GM18511 (cell line): ENCODE results near the gene XAF1.
"Not testable (repeated sequence)": the region's sequence is repeated elsewhere in the genome, so short reads cannot be mapped to it uniquely, and the experiment has no call there.

Source experiments
- ATAC-seq: cut with Tn5 transposase; IDR thresholded peaks from one replicate; pipeline ENCODE4 v1.9.1; 2021; ENCODE audit warnings: mild to moderate bottlenecking, moderate library complexity; ENCODE audit not compliant: unreplicated experiment

XAF1 gene

DNA sequence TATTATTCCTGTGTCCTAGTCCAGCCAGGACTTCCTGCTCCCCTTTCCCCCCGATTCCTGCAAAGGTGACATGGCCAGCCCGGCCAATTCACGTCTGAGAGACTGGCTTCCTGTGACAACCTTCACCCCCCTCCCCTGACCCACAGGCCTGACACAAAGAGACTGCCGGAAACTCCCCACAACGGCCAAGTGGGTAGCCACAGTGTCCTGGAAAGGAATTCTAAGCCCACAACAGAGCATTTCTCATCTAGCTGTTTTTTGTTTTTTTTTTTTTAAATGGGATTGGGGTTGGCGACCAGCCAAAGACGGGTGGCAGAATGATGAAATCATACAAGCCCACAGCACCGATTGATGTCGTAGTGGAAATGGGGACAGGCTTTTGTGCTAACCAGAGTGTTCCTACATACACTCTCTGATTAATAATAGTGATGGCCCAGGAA, 2.8 kb upstream of the XAF1 start:
- ATAC-seq = no peak

DNA sequence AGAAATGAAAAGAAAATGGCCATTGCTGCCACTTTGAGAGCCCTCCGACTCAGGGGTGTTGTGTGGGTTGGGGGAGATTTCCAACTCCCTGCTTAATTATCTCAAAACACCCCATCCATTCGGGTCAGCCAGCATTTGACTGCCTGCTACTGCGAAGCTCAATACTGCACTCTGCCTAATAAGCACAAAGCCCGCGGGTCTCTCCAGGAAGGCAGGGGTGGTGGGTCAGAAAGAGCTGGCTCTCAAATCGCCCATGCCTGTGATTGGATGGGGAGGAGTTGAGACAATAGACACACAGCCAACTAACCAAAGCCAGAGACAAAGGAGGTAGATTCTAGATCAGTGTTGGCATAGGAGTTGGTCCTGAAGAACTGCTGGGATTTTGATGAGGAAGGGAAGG, 2.3 kb upstream of the XAF1 start:
- no peak for ATAC-seq

DNA sequence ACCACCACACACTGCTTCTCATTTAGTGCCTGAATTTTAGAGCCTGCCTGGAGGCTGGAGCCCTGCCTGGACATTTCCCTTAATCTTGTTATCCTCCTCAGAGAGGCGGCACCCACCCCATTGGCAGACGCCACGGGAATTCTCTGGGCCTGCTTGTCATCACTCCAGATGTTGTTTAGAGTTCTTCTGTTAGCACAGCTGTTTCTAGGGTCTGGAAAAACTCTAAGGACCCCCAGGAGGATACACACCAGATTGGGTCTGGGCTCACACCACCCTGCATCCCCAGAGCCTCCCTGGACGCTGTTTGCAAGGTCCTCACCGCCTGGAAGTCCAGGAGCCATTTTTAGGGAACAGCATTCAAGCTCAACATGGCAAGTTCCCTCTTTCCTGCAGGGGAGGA, 565 bp upstream of the XAF1 start:
- ATAC-seq = no peak

DNA sequence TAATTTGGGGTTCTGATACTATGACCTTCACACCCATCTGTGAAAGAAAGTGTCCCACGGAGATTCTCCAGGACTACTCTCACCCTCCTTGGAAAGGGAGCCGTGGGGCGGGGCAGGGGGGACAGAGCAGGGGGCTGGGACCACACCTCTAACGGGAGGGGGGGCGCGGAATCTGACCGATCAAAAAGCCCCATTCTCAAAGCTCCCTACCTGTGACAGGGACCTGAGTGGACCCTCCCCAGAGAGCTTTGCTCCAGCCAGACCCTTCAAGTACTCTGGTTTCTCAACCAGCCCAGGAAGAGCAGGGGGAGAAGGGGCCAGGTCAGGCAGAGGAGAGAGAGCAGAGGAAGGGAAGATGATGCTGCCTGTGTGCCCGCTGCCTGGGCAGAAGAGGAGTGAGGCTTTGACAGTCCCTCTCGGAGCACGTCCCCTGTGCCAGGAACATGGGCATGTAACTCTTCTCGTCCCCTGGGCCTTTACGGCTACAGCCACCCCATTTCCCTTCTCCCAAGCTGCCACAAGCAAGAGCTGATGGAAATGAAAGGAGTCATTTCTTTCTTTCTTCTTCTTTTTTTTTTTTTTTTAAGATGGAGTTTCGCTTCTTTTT, 682 bp downstream of the XAF1 start:
- no peak for ATAC-seq

DNA sequence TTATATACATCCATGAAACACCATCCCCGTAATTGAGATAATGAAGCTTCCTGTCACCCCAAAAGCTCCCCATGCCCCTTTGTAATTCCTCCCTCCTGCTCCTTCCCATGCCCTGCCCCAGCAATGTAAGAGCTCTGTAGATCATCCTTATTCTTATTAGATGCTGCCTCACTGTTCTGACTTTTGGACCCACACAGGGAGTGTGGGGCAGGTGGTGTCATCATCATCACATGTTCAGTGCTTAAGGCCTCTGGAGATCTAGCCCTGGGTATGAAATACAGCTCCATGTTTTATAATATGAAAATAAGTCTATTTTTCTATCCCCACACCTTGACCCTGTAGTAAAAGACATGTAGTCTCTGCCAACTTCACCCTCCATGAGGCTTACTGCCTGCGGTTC, 1.9 kb downstream of the XAF1 start:
- no peak for ATAC-seq

DNA sequence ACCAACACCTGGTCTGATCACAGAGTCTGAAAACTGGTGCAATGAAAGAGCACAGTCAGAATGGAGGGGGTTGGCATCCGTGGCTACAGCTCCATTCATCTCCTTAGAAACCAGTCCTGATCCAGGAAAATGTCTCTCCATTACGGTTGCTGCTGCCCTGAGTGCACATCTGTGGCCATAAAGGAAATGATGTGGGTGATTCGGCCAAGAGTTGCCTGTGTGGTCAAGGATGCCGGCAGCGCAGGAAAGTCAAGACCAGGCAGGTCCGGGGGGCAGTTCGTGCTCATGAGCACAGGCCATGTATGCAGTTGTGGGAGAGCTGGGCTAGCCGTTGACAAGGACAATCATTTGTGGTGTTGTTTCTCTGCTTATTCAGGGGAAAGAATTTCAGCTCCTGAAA, 5.9 kb downstream of the XAF1 start:
- no peak for ATAC-seq

DNA sequence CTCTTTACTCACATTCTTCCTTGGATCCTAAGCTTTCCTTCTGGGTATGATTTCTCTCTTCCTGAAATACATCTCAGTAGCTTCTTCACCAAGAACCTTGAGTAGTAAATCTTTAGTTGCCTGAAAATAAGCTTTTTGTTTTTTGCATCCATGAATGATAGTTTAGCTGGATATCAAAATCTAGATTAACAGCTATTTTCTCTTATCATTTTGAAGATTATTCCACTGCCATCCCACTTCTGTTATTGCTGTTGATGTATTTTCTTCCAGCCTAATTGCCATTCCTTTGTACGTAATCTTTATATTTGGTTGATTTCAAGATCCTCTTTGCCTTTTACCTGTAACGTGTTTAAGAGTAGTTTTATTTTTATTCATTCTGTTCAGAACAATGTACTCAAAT, 12.6 kb downstream of the XAF1 start:
- no peak for ATAC-seq

DNA sequence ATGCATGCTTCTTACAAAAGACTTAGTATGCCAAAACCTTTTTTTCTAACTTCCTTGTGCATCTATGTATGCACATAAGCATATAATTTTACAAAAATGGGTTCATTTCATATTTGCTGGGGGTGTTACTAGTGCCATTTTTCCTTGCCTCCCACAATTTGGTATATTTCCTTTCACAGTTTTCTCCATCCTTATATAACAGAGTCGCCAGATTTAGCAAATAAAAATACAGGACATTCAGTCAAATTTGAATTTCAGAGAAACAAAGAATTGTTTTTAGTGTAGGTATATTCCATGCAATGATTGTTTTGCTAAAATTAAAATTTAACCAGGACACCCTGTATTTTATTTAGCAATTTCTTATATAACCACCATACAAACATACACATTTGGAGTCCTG, 16.2 kb downstream of the XAF1 start:
- ATAC-seq = no peak

DNA sequence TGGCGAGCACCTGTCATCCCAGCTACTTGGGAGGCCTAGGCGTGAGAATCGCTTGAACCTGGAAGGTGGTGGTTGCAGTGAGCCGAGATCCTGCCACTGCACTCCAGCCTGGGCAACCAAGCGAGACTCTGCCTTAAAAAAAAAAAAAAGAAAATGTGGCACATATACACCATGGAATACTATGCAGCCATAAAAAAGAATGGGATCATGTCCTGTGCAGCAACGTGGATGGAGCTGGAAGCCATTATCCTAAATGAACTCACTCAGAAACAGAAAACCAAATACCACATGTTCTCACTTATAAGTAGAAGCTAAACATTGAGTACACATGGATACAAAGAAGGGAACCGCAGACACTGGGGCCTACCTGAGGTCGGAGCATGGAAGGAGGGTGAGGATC, 19.1 kb downstream of the XAF1 start:
- not testable (repeated sequence) for ATAC-seq

DNA sequence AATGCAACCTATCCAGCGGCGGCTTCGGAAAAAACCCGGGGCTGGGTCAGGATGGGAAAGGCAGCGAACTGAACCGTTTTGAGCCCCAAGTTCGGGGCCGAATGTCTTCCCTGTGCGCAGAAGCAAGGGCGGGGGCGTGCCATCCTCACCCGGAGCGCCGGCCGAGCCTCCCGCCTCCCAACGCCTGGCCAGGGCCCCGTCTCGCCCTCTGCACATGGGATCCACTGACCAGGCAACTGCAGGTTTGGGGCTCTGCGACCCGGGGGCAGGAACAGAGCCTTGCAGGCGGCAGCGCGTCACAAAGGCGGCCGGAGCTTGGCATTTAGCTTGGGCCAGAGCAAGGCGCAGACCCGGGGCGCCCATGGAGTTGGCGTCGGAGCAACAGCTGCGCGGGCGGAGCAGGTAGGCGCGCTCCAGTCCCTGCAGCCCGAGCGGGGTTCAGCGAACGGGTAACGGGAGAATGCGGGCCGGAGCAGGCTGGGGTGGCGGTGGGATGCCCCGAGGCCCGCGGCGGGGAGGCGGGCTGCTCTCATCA, 20.1 kb downstream of the XAF1 start, which contains the start of gene FBXO39:
Gene FBXO39, plus strand, starts transcription at position 345 of the 535 bp plus-strand sequence. CDS start 3,654 bp downstream, outside the sequence.
- ATAC-seq = no peak

DNA sequence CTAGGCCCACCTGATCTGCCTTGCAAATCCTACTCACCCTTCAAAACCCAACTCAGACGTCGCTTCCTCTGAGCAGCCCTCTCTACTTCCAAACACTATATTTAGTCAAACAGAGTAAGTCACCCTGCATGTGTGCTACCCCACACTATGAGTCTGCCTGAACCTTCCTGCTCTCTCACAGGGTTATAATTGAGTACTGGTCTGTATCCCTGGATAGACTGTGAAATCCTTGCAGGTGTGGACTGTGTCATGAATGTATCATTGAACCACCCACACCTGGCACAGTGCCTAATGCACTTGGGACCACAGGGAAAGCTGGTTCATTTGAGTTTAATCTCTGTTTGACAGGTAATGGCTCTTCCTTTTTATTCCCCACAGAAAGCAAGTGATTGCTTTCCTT, 23.6 kb downstream of the XAF1 start:
- ATAC-seq = no peak

DNA sequence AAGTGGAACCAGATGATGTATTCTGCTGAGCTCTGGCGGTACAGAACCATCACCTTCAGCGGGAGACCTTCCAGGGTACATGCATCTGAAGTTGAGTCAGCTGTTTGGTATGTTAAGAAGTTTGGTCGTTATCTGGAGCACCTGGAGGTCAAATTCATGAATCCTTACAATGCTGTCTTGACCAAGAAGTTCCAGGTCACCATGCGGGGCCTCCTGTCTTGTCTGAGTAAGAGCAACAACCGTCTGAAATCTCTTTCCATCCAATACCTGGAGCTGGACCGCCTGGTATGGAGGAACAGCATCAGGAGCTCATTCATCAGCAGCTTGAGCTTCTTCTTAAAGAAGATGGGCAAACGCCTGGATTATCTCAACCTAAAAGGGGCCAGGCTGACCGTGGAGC, 24.2 kb downstream of the XAF1 start:
- ATAC-seq = no peak

DNA sequence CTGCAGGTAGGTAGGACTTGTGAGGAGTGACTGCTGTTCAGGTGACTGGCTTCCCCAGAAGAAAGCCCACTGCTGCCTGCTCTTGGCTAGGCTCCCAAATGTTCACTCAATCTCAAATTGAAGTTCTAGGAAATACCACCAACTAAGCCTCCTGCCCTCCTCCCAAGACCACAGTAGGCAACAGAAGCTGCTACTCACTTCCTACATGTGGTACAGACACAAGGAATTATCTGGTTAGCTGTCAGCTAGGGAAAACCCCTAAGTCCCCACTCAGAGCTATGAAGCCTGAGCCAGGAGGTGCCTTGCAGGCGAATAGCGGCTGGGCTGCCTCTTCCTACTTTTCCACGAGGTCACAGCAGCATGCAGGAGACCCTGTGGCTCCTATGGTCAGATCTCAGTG, 25.0 kb downstream of the XAF1 start:
- no peak for ATAC-seq

DNA sequence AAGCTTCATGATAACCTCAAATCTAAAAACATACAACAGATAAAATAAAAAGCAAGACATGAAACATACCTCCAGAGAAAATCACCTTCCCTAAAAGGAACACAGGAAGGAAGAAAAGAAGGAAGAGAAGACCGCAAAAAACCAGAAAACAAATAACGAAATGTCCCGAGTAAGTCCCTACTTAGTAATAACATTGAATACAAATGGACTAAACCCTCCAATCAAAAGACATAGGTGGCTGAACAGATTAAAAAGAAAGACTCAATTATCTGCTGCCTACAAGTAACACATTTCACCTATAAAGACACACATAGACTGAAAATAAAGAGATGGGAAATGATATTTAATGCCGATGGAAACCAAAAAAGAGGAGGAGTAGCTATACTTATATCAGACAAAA, 26.4 kb downstream of the XAF1 start:
- ATAC-seq = no peak

DNA sequence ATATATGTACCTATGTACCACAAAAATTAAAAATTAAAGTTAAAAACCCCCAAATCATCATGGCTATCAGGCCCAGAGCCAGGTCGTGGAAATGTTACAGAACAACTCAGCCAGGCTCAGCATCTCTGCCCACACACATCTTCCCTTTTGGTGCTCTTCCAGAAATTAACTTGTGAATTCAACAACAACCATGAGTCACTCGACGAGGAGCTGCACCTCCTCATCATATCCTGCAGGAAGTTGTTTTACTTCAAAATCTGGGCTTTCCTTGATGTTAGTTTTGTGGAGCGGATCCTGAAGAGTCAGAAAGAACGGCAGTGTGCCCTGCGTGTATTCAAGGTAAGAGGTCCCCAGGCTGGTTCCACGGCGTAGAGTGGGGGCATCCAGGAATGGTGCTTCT, 30.8 kb downstream of the XAF1 start:
- no peak for ATAC-seq

DNA sequence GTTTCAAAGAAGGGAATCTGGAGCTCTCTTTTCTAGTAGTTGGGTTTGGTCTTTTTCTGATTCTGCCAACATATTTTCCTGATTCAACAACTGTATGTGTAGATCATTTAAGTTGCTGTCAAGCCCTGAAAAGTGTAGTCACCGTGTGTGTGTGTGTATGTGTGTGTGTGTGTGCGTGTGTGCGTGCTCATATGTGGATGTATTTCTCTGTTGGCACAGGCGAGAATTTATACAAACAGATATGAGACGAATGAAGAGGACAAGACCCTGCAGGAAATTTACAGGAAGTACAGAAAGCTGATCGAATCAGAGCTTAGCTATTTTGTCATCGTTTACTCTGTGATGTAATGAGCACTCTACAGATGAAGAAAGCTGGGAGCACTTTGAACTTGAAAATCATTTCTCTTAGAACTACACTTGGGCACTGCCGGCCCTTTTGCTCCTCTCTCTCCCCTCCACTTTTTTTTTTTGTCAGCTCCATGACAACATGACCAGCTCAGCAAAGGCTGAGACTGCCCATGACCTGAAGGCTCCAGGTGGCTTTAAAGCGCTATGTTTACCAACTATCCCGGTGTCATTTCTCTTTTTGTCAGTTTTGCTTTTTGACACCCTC, 31.3 kb downstream of the XAF1 start:
- no peak for ATAC-seq

DNA sequence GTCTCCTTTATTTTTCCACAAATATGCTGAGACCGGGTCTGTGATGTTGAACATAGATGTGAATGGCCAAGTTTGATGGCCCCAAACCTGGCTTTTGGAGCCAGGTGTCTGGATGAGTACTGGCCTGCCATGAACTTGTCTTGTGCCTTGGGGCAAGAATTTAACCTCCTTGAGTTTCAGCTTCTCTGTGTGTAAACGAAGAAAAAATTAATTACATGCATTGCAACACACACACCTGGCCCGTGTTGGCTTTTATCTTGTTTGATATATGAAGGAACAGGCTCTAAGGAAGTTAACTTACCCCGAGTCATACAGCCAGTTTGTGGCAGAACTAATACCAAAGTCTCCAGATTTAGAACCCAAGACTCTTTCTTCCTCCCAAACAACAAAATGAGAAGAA, 33.3 kb downstream of the XAF1 start:
- ATAC-seq = no peak

DNA sequence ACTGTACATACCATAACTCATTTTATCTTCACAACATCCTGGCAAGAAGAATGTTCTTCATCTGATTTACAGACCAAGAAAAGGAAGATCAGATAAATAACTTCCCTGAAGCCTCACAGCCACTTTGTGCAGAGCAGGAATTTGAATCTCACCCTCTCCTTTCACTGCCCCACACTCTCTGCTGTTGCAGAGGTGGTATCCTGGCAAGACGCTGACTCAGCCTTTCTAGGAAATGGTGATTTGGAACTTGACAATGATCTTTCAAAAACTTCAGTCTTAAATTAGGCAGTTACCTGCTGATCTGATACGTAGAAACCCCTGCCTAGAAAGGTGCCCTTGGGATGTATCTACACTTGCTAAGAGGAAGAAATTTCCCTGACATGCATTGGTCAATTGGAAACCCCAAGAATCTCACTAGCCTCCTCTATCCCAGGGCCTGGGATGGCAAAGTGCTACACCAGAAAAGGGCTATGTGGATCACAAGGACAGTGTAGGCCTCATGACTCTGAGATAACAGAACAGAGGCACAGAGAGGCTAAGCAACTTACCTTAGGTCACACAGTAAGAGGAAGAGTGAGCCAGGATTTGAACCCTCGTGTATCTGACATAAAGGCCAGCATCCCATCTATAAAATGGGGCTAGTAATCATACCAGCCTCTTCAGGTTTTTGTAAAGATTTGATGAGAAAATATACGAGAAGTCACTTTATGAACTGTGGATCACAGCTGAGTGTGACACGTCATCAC, 38.1 kb downstream of the XAF1 start:
- ATAC-seq = no peak

DNA sequence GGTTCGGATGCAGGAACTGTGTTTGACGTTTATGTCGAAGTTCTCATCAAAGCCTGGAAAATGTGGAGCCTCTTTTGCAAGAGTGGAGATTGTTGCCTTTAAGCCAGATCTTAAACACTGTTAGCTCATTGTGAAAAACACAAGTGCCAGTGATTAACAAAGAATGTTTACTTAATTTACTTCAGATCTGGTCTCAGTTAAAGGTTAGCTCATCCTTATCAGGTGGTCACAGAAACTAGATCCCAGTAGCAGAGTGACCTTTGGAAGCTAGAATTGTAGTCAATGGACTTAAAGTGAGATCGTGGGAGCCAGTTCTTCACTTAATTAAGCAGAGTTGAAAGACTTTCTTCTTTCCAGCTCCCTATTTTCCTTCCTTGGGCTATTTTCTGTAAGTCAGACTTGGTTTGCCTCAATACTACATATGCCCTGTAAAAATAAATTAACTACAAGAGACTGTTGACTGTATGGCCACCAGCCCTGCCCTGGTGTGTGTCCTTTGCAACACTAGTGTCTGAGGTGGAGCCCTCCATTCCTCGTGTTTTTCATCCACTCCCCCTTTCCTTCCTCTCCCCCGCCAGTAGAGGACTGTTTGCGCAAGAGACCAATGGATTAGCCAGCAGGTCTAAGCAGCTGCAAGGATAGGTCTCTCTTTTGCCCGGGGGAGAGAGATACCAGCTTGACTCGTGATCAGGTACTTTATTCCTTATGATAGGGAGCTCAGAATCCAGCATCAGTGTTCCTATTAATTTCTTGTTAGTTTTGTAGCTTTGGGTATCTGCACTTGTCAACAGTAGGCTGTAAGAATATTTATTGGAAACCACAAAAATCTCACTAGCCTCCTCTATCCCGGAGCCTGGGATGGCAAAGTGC, 40.4 kb downstream of the XAF1 start:
- ATAC-seq = no peak

DNA sequence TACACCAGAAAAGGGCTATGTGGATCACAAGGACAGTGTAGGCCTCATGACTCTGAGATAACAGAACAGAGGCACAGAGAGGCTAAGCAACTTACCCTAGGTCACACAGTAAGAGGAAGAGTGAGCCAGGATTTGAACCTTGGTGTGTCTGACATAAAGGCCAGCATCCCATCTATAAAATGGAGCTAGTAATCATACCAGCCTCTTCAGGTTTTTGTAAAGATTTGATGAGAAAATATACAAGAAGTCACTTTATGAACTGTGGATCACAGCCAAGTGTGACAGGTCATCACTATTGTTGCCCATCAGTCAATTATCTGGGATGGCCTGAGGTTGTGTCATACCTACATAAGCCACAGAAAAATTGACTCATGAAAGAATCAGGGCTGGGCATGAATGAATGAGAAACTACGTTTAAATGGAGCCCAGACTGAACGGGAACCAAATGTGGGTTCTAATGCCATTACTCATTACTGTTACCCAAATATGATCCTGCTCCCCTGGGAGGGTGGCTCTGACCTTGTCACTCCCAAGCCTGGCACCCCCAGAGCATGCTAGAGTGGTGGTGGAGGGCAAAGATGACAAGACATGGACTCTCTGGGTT, 41.1 kb downstream of the XAF1 start:
- ATAC-seq = no peak
